Stimulated activated CD8-positive, alpha-beta memory T cell treated with anti-CD3 and anti-CD28 coated beads, Interleukin-12 subunit alpha, Interleukin-12 subunit beta, amount 100 ng/mL, for 24 hours (primary cell): Measurements from ENCODE around the gene LIFR.

Source experiments
- DNase-seq: peaks from one replicate; pipeline ENCODE4 v3.0.0-alpha.2; 2020; ENCODE audit errors: extremely low read depth

The LIFR gene

DNA sequence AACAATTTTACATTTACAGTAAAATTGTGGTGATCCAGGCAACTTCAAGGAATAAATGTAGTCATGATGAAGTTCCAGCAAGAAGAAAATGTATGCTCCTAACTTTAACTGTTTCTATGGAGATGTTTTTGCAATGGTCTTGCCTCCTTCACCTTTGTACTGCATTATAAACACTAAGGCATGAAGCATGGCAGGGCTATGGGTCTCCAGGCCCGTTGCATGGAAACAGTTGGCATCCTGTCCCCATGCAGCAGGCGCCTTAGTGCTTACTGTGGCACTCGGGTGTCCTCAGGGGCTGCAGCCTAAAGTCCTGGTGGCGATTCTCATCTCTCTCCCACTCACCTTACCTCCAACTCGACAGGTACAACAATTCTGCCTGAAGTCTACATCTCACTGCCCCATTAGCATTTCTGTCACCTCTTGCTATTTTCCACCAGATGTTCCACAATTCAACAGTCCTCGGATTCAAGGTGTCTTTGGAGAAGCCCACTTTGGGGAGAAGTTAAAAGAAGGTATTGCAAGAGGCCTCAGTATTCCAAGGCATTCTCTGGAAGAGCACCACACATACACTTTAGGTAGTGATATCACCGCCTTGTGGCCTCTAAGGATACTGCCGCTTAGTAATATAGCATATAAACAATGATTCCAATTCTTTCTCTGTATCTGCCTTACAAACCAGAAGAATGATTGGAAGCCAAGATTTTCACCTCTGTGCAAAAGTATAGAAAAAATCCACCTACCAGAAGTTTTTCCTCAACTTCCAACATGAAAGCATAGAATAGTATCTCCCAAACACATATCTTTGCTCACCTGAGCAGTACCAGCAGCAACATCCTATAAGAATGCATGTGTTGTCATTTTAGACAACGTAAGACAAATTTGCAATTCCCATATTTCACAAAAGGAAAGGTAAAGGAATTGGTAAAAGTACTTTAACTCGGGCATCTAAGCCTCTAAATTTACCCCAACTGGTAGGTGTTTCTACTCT lies 5.1 kb downstream of the LIFR start:
- DNase-seq = no peak

DNA sequence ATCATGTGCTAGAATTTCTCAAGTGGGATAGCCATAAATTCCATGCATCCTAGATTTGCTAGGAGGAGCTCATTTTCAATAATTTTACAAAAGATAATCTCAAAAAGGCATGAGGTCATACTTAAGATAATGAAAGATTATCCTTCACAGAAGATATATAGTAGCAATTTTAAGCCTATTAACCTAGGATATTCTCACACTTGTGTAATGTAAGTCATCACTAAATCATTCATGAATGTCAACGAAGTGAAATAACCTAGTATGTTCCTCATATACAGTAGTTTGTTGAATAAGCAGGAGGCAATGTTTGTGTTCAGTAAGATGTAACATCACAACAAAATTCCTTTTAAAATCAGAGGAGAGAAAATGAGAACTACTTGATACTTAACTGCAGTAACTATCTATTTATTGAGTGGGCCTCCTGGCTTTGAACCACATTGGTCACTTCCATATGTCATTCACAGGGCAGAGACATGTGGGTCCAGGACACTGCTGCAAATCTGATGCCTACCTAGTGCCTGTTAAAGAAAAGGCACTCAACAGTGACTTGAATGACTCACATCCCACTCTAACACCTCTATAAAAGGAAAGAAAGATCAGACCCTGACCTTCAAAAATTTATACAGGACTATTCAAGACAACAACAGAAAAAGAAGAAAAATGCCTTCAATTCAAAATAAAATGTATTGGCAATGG lies 8.2 kb downstream of the LIFR start:
- no peak for DNase-seq

DNA sequence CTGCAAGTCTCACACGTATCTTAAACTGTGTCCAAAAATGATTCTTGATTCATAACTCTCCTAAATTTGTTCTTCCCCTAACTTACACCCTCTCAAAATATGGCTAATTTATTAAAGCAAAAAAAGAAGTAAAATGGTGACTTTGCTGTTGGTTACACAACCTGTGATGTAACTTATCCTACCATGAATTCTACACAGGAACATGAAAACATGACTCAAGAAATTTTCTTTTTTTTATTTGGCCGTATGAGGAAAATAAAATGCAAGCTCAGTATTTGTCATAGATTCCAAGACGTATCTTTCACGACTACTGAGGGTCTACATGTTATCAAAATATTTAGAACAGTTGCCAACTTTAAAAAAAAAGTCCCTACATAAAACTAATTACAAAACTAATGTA lies 9.2 kb downstream of the LIFR start:
- DNase-seq = no peak

DNA sequence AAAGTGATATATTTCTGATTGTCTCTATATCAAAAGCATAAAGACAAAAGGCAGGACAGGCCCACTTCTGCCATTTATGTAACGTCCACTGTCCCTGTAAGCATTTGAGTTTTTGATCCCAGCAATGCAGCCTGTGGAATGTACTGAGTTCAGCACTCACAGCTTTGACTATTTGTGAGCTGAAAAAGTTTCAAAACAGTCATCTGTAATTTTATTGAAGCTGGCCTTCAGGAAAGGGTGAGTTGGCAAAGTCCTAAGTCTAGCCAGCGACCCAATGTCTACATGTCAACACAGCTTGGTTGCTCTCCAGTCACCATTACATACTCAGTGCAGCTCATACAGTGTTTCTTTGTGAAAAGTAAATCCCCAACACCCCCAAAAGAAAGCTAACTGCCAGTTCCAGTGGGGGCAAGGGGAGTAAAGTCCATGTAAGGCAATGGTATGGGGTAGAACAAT lies 9.7 kb downstream of the LIFR start:
- DNase-seq = no peak

DNA sequence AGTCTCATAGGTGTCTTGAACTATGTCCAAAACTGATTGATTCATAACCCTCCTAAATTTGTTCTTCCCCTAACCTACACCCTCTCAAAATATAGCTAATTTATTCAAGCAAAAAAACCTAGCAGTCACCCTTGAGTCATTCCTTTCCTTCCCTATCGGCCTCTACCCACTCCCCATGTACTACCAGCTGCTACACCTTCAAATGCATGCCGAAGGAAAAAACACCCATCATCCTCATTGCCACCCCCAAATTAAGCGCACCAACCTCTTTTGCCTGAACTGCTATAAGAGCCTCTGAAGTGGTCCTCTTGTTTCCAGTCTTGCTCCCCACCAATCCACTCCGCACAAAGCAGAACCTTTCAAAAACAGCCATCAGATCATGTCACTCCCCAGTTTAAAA lies 12.6 kb downstream of the LIFR start:
- no peak for DNase-seq

DNA sequence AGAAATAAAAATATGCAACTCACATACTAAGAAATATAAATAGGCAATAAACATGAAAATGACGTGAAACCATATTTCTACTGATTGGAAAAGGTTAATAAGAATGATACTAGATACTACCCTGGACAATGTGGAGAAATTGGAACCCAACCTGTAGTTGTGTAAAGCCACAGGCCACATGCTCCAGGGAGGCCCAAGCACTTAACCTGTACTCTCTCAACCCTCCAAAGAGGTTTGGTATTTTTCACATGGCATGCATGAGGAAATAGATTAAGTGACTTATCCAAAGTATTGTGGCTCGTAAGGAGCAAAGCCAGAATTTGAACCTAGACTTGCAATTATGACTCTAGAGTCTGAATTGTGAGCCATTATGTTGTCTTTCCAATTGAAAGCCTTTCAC lies 13.4 kb downstream of the LIFR start:
- no peak for DNase-seq

DNA sequence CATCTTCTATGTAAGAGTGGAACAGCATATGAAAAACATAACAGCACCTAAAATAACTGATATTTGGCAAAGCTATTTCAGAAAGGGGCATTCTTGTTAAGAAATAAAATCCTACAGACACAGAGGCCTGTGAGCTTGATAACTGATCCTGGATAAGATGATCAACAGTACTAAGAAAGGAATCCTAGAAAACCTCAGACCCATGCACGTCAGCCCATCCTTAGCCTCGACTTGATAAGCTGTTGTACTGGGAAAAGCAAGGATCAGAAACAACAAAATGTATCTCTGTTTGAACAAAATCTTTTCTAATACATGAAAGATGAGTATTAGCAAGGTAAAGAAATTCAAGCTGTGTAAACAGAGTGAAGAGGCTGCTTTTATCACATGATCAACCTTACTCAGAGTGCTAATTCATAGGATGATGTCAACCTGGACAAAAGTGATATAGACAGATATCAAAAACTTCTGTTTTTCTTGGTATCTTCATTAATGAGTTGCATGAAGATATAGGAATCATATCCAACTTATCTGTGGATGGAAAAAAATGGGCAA lies 15.2 kb downstream of the LIFR start:
- no peak for DNase-seq

DNA sequence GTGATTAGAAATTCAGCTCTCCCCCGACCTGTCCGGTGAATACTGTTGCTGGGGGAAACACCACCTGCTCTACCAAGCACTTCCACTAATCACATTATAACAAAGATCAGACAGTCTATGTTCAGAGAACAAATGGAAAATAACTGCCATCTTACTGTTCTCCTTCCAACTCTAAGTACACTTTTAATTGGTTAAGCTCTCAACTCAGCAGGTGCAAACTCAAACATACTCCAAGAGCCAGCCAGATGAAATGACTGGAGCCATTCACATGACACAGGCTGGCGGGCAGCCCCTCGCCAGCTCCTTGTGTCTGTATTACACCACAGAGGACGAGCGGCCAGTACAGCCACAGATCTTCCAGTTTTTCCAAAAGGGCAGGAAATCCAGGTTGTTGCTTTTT lies 16.1 kb downstream of the LIFR start:
- DNase-seq = no peak

DNA sequence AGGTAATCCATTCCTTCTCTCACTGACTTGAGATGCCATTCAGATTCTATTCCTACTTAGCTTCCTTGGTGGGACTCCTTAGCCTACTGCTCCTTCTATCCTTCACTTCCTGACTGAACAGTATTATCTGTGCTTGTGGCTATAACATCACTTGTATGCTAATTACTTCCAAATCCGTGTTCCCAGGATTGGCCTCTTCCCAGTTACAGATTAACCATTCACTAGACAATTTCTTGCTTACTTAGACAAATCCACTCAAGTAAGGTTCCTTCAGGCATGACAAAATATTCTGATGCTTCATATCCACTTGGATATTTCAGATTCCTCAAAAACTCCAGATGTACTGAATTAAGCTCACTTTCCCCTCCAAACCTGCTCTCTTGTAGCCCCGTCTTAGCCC lies 18.3 kb downstream of the LIFR start:
- DNase-seq = no peak

DNA sequence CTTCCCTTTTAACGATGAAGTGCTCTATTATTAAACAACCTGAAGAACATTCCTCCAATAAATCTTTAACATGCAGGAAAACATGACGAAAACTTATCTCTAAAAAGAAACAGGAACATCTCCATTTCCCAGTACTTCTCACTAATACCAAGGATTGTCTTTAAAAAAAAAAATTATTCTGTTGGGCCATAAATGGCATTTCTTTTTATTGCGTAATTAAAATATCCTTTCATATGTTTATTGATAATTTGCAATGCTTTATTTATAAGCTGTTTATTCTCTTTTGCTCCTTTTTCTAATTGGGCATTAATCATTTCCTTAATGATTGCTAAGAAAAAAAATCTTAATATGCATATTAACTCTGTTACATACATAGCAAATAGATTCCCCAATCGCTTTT lies 18.9 kb downstream of the LIFR start:
- no peak for DNase-seq

DNA sequence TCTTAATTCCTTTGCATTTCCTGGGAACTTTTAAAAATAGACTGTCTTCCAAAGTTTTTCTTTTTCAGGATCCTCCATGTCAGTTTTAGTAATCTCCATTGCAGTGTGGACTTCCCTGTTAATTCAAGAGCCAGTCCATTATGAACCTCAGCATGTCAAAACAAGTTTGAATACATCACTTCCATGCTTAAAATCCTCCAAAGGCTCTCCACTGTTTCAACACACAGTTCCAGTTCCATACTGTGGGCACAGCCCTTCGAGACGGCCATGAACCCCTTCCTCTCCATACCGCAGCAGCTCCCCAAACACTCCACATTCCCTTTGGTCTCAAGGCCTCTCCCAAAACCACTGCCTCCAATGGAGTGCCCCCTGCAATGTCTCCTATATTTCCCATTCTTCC lies 19.5 kb downstream of the LIFR start:
- no peak for DNase-seq

DNA sequence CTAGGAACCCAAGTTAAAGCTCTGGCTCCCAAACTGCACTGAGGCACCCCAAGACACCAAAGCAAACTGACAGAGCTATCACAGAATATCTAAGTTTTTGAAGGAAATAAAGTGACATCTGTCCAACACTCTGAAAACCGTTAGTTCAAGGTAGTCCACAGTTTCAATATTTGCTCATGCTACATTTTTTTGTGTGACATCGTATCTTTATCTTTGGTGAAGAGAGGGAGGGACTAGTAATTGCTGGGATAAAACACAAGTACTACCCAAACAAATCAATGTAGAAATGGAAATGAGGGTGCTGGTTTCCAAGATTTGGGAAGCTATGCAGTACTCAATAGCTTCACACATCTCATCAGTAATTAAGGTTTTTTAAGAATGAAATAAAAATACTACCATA lies 20.6 kb downstream of the LIFR start:
- DNase-seq = no peak

DNA sequence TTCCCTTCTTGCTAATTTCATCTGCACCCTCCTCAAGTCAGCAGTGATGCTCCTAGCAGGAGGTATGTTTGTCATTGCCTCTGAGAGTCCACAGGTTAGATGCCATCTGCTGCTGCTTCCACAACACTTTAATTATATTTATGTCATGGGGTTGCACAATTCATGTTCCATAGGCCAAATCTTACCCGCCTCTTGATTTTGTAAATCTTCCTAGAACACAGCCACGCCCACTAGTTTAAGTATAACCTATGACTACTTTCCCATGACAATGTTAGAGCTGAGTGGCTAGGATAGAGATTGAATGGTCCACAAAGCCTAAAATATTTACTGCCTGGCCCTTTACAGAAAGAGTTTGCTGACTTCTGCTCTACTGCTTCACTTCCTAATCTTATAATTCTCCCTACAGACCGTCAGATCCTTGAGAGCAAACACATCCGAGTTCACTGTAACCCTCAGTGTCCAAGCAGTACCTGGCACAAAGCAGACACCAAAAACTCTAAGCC lies 21.1 kb downstream of the LIFR start:
- no peak for DNase-seq

DNA sequence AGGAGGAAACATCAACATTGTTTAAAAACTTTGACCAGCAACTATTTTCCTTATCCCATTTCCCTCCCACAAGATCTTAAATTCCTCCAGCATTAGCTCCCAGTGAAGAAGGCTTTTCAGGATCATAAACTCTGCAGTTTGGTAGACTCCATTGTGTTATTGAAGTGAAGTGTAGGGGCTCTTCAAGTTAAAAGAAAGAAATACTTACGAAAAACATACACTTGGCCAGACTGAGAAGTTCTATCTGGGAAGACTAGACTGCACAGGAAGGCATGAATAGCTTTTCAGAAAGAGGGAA lies 22.3 kb downstream of the LIFR start:
- DNase-seq = no peak

DNA sequence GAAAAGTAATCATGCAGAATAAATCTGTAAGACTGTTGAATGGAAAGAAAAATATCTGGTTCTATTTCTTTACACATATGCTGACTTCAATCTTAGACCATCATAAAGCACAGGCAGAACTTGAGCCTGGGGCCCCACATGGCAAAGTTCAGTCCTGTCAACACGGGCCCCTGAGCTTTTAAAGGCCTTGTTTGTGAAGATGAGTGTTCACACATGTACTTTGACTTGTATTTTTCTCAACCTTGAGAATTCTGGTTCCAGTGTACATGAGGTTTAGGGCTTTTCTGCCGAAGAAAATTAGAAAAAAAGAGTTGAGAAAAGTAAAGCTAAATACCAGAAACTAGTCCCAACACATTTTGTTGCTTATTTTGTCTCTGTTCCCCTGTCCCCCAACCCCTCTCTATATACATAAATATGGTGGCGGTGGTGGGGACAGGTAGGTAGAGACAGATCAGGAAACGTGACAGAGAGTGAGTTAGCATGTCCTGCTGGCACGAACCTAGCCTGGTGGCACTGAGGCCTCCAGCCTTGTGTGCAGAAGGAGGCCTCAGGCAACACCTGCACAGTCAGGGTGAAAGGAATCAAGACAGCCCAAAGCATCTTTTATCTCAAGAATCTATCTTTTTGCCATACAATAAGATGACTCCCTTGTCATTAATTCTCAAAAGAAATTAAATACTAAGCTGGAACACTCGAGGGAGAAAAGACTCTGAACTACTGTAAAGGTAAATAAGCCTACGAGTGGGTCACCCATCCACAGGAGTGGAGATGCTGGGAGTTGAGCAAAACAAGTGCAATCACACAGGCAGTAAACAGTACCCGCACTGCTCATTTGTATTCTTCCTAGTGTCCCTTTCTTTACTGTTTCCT lies 22.9 kb downstream of the LIFR start:
- no peak for DNase-seq

DNA sequence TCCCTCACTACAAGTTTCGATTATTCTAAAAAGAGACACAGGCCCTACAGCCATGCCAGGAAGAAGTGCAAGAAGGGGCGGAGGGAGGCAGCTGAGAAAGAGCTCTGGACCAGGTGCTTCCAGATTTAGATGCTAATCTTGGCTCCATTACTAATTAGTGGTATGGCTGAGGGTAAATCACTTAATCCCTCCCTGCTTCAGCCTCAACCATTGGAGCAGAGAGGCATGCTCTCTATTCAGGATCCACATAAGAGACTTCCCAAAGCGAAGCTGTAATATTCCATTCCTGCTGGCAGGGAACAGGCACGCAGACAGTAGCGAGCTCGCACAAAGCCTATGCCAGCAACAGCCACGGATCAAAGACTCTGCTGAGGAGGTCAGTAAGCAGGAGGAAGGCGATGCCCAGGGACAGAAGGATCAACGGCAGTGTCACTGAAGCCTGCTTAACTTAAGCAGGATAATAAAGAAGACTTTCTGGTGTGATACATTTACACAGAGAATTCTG lies 24.2 kb downstream of the LIFR start:
- DNase-seq = no peak

DNA sequence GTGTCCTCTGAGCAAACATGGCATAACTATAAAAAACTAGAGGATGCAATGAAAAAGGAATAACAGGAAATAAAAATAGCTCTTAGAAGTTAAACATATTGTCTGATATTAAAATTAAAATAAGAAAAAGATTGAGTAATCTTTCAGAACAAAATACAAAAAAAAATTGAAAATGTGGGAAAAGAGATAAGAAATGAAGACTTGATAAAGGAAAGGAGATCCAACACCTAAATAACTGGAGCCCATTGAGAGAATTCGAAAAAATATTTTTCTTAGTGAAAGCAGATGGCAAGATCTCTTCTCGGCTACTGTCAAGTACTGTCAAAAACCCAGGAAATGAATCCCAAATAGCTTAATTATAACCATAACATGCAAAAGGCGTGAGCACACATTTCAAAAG lies 24.9 kb downstream of the LIFR start:
- no peak for DNase-seq

DNA sequence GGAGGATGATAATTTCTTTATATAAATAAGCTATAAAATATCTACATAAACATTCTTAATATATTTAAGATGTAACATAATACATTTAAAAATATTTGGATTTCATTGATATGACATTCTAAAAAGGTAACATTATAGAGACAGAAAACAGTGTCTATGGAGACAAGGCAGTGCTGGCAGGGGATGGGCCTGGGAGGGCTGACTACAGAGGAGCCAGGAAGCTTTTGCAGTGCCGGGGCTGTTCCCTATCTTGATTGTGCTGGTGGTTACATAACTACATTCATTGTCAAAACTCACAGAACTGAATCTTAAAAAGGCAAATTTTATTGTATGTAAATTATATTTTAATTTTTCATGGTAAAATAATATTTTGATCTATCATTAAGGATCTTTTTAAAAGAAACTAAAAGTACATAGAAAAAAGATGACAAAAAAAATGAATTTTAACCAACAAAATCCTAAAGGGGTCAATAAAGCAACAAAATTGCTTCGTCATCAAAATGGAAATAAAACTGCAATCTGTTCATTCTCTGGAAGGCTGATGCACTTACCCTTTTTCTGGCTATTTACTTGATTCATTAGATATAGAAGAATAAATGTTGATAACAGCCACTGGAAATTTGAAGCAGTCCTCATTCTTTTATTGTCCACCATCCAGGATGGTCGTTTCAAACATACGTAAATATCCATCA lies 26.3 kb downstream of the LIFR start:
- DNase-seq = no peak

DNA sequence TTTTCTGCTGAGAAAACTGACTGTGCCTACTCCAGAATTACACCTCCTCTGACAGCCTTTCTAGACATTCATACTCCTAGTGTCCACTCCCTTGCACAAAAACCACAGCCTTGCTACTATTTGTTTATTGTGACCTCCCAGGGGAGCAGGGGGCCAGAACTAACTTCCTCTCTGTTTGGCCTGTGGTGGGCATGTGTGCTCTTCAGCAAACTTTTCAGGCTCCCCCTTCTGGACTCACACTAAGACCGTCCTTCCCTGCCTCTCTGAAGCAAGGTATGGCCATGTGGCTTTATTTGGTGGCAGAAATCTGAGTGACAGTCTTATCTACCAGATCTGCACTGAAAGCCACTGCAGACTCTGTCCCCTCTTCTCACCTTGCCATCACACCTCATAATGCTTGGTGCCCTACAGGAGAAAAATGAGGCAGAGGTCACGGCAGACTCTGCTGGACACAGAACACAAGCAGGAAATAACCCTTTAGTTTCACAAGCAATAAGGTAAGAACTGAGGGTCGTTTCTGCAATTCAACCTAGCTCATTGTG lies 28.2 kb downstream of the LIFR start:
- no peak for DNase-seq

DNA sequence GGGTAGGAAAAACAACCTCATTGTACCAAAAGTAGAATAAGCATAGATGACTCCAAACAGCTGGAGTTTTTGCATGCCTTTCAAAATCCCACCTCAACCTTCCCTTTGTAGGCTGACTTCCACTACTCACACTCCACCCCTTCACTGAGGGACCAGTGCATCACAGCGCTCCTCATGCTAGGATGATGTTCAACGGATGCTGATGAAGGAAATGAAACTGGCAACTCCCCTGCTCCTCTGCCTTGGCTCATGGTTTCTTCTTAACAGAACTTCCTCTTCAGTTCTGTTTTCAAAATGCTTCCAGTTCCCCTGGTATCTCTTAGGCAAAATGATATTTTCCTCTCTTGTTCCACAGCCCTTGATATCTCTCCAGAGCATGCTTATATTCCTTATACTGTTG lies 29.0 kb downstream of the LIFR start:
- DNase-seq = no peak

DNA sequence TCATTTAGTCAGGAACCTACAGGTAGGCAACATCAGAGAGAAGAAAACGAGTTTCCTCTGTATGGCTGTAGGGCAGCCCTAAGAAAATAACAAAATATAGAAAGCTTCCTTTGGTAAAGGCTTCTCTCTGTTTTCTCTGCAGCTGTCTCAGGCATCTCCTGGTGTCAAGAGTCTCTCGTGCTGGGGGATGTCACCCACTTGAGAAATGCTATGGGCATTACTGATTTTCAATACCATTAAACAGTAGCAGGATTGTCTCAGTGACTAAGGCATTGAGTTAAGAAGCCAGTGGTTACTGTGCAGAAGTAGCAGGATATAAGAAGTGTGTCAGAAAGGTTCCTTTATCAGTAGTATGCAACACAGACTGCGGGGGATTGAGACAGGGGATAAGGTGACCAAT lies 32.4 kb downstream of the LIFR start:
- no peak for DNase-seq
